CD4-positive, CD25-positive, alpha-beta regulatory T cell (primary cell): ENCODE results near the gene MITF. TPM values are rescaled to one million over a fixed set of nuclear protein-coding genes. Genes with fewer than 3 reads are reported as not detected.

Experiments used
- ATAC-seq, 2 donors: fragments of 150-1000 bp; cut with Tn5 transposase; one replicate each; pipeline ENCODE4 v1.10.0; 2021; ENCODE audit warnings: low read depth in 2 of 2, moderate number of reproducible peaks in 2 of 2, moderate library complexity in 1 of 2
- DNase-seq, 3 donors: peaks; one replicate each; pipeline versions ENCODE4 v3.0.0 to v3.0.0-alpha.2; 2012 to 2022; ENCODE audit warnings: mixed read lengths in 1 of 3
- H3K27ac ChIP-seq: one replicate; pipeline ENCODE4 v1.7.0; 2013; ENCODE audit warnings: mild to moderate bottlenecking, low read length; ENCODE audit not compliant: insufficient read depth, poor library complexity, severe bottlenecking
- H3K27me3 ChIP-seq: one replicate; pipeline ENCODE4 v1.7.0; 2013; ENCODE audit warnings: low read length; ENCODE audit not compliant: control insufficient read depth, insufficient read depth
- H3K36me3 ChIP-seq: one replicate; pipeline ENCODE4 v1.7.0; 2013; ENCODE audit warnings: mild to moderate bottlenecking, low read length, moderate library complexity; ENCODE audit not compliant: control insufficient read depth, insufficient read depth
- H3K4me1 ChIP-seq: 2 replicates; pipeline ENCODE4 v1.7.0; 2013; ENCODE audit warnings: mild to moderate bottlenecking, low read length; ENCODE audit not compliant: insufficient read depth, control insufficient read depth, poor library complexity, severe bottlenecking
- H3K4me3 ChIP-seq: one replicate; pipeline ENCODE4 v1.7.0; 2013; ENCODE audit warnings: low read depth, mild to moderate bottlenecking, low read length, moderate library complexity
- H3K9me3 ChIP-seq, 2 experiments: 1 replicate in 1 of 2; 2 replicates in 1 of 2; pipeline ENCODE4 v1.7.0; 2013; ENCODE audit warnings: low read length in 2 of 2, mild to moderate bottlenecking in 1 of 2, moderate library complexity in 1 of 2; ENCODE audit not compliant: control insufficient read depth in 2 of 2
- H3K27ac Mint-ChIP-seq, 3 donors: one replicate each; pipeline ENCODE4 v1.8.0; 2020 to 2022; ENCODE audit warnings: mild to moderate bottlenecking in 3 of 3, mixed read lengths in 3 of 3, moderate library complexity in 2 of 3
- H3K27me3 Mint-ChIP-seq: one replicate; pipeline ENCODE4 v1.8.0; 2022; ENCODE audit warnings: mild to moderate bottlenecking, mixed read lengths
- H3K36me3 Mint-ChIP-seq: one replicate; pipeline ENCODE4 v1.8.0; 2020; ENCODE audit warnings: mixed read lengths
- H3K4me1 Mint-ChIP-seq, 4 donors: one replicate each; pipeline ENCODE4 v1.8.0; 2020 to 2022; ENCODE audit warnings: mixed read lengths in 4 of 4, mild to moderate bottlenecking in 1 of 4
- H3K4me3 Mint-ChIP-seq, 4 donors: one replicate each; pipeline ENCODE4 v1.8.0; 2020 to 2022; ENCODE audit warnings: mild to moderate bottlenecking in 4 of 4, mixed read lengths in 4 of 4, moderate library complexity in 3 of 4
- H3K9me3 Mint-ChIP-seq, 7 donors: one replicate each; pipeline ENCODE4 v1.8.0; 2020 to 2022; ENCODE audit warnings: mixed read lengths in 7 of 7, mild to moderate bottlenecking in 3 of 7, moderate library complexity in 2 of 7
- polyA plus RNA-seq, 4 donors: library from polyadenylated mRNA; unstranded; fragments of 300-500 nt; fragmentation: Illumina TruSeq; gene quantifications; one replicate each; pipeline ENCODE4 v1.2.3, GENCODE V29; 2021
- total RNA-seq: library from RNA; stranded (reverse); gene quantifications from one replicate; pipeline ENCODE4 v1.2.3, GENCODE V29; 2022

The MITF gene
- total and polyA plus RNA-seq, 5 donors from 2014 or later, result 0.44 TPM; not detected in 4

GRCh38 chr3:69888040-69888942, 149.0 kb downstream of the MITF start:
- ATAC-seq (no peak), DNase-seq (no peak)
- Histone ChIP-seq H3K9me3 (no peaks in the 10 kb centered on the region), H3K36me3 (no peaks in the 10 kb centered on the region), H3K4me1 (no peaks in the 10 kb centered on the region), H3K4me3 (no peak overlapping the region), H3K27me3 (no peaks in the 10 kb centered on the region), H3K27ac (no peak overlapping the region)
- H3K27ac Mint-ChIP-seq, result no peak overlapping the region
- no peaks in the 10 kb centered on the region for H3K4me1 Mint-ChIP-seq
- peaks cover 4% of the 10 kb centered on the region for H3K27me3 Mint-ChIP-seq
- H3K36me3 Mint-ChIP-seq, result no peaks in the 10 kb centered on the region
- H3K9me3 Mint-ChIP-seq, result peaks cover 0 to 2% (median 0%) of the 10 kb centered on the region in 7 donors
- no peak overlapping the region for H3K4me3 Mint-ChIP-seq

GRCh38 chr3:69888943-69889315, 149.7 kb downstream of the MITF start:
- Mint-ChIP-seq H3K36me3 (no peaks in the 10 kb centered on the region), H3K27me3 (peaks cover 4% of the 10 kb centered on the region), H3K9me3 (peaks cover 0 to 2% (median 0%) of the 10 kb centered on the region in 7 donors), H3K4me1 (no peaks in the 10 kb centered on the region), H3K27ac (no peak overlapping the region), H3K4me3 (no peak overlapping the region)
- ATAC-seq, result no peak
- Histone ChIP-seq H3K4me1 (no peaks in the 10 kb centered on the region), H3K9me3 (no peaks in the 10 kb centered on the region), H3K36me3 (no peaks in the 10 kb centered on the region), H3K27ac (no peak overlapping the region), H3K27me3 (no peaks in the 10 kb centered on the region), H3K4me3 (no peak overlapping the region)
- no peak for DNase-seq

GRCh38 chr3:69890084-69890483, 150.8 kb downstream of the MITF start:
- Histone ChIP-seq H3K36me3 (no peaks in the 10 kb centered on the region), H3K4me3 (no peak overlapping the region), H3K27me3 (no peaks in the 10 kb centered on the region), H3K27ac (no peak overlapping the region), H3K4me1 (no peaks in the 10 kb centered on the region), H3K9me3 (no peaks in the 10 kb centered on the region)
- no peak for DNase-seq
- Mint-ChIP-seq H3K4me1 (no peaks in the 10 kb centered on the region), H3K27me3 (peaks cover 2% of the 10 kb centered on the region), H3K4me3 (no peak overlapping the region), H3K27ac (no peak overlapping the region), H3K9me3 (peaks cover 0 to 3% (median 0%) of the 10 kb centered on the region in 7 donors), H3K36me3 (no peaks in the 10 kb centered on the region)
- no peak for ATAC-seq

- no peak overlapping the region for H3K4me3 Mint-ChIP-seq
- Histone ChIP-seq H3K4me1 (no peaks in the 10 kb centered on the region), H3K36me3 (no peaks in the 10 kb centered on the region), H3K27ac (no peak overlapping the region), H3K27me3 (no peaks in the 10 kb centered on the region), H3K9me3 (no peaks in the 10 kb centered on the region), H3K4me3 (no peak overlapping the region)
- H3K27me3 Mint-ChIP-seq, result no peaks in the 10 kb centered on the region
- ATAC-seq, result no peak
- H3K9me3 Mint-ChIP-seq, result peaks cover 0 to 3% (median 0%) of the 10 kb centered on the region in 7 donors
- no peak for DNase-seq
- H3K36me3 Mint-ChIP-seq, result no peaks in the 10 kb centered on the region
- no peaks in the 10 kb centered on the region for H3K4me1 Mint-ChIP-seq
- H3K27ac Mint-ChIP-seq, result no peak overlapping the region
Measured at GRCh38 chr3:69890691-69891090, 151.4 kb downstream of the MITF start.

- Histone ChIP-seq H3K27ac (no peak overlapping the region), H3K4me1 (no peaks in the 10 kb centered on the region), H3K9me3 (no peaks in the 10 kb centered on the region), H3K36me3 (no peaks in the 10 kb centered on the region), H3K27me3 (no peaks in the 10 kb centered on the region), H3K4me3 (no peak overlapping the region)
- peaks cover 0 to 3% (median 0%) of the 10 kb centered on the region in 7 donors for H3K9me3 Mint-ChIP-seq
- no peak for DNase-seq
- H3K27ac Mint-ChIP-seq, result no peak overlapping the region
- no peak for ATAC-seq
- no peaks in the 10 kb centered on the region for H3K36me3 Mint-ChIP-seq
- H3K27me3 Mint-ChIP-seq, result no peaks in the 10 kb centered on the region
- H3K4me3 Mint-ChIP-seq, result peak overlapping the region in 1 of 4 donors; percentile 43
- no peaks in the 10 kb centered on the region for H3K4me1 Mint-ChIP-seq
Measured at GRCh38 chr3:69892706-69893105, 153.4 kb downstream of the MITF start.

GRCh38 chr3:69893274-69893673, 154.0 kb downstream of the MITF start:
- H3K9me3 Mint-ChIP-seq, result peaks cover 0 to 3% (median 0%) of the 10 kb centered on the region in 7 donors
- H3K9me3 ChIP-seq, result no peaks in the 10 kb centered on the region
- ATAC-seq, result no peak
- H3K4me1 ChIP-seq, result no peaks in the 10 kb centered on the region
- no peaks in the 10 kb centered on the region for H3K4me1 Mint-ChIP-seq
- H3K36me3 Mint-ChIP-seq, result no peaks in the 10 kb centered on the region
- DNase-seq, result no peak
- no peaks in the 10 kb centered on the region for H3K27me3 ChIP-seq
- no peak overlapping the region for H3K4me3 Mint-ChIP-seq
- H3K27ac ChIP-seq, result no peak overlapping the region
- no peaks in the 10 kb centered on the region for H3K36me3 ChIP-seq
- H3K4me3 ChIP-seq, result no peak overlapping the region
- H3K27me3 Mint-ChIP-seq, result no peaks in the 10 kb centered on the region
- H3K27ac Mint-ChIP-seq, result no peak overlapping the region

- no peak overlapping the region for H3K27ac Mint-ChIP-seq
- DNase-seq, result no peak
- Histone ChIP-seq H3K9me3 (no peaks in the 10 kb centered on the region), H3K4me1 (no peaks in the 10 kb centered on the region), H3K27me3 (no peaks in the 10 kb centered on the region), H3K4me3 (no peak overlapping the region), H3K36me3 (no peaks in the 10 kb centered on the region), H3K27ac (no peak overlapping the region)
- no peaks in the 10 kb centered on the region for H3K27me3 Mint-ChIP-seq
- no peak overlapping the region for H3K4me3 Mint-ChIP-seq
- no peaks in the 10 kb centered on the region for H3K4me1 Mint-ChIP-seq
- H3K9me3 Mint-ChIP-seq, result peaks cover 0 to 3% (median 0%) of the 10 kb centered on the region in 7 donors
- H3K36me3 Mint-ChIP-seq, result no peaks in the 10 kb centered on the region
- ATAC-seq, result no peak
Measured at GRCh38 chr3:69896095-69896494, 156.8 kb downstream of the MITF start.

GRCh38 chr3:69900331-69900730, 161.1 kb downstream of the MITF start:
- no peak overlapping the region for H3K4me3 ChIP-seq
- no peak for ATAC-seq
- H3K4me1 Mint-ChIP-seq, result no peaks in the 10 kb centered on the region
- no peaks in the 10 kb centered on the region for H3K27me3 Mint-ChIP-seq
- H3K36me3 ChIP-seq, result no peaks in the 10 kb centered on the region
- H3K27ac ChIP-seq, result no peak overlapping the region
- H3K4me1 ChIP-seq, result no peaks in the 10 kb centered on the region
- no peaks in the 10 kb centered on the region for H3K9me3 ChIP-seq
- H3K4me3 Mint-ChIP-seq, result no peak overlapping the region
- H3K36me3 Mint-ChIP-seq, result no peaks in the 10 kb centered on the region
- H3K9me3 Mint-ChIP-seq, result peaks cover 0 to 2% (median 0%) of the 10 kb centered on the region in 7 donors
- no peak overlapping the region for H3K27ac Mint-ChIP-seq
- no peaks in the 10 kb centered on the region for H3K27me3 ChIP-seq
- no peak for DNase-seq
